HG02885 (cell line): ENCODE results near the gene ATP5F1E.
"Not testable (repeated sequence)": the region's sequence is repeated elsewhere in the genome, so short reads cannot be mapped to it uniquely, and the experiment has no call there.

ENCODE experiments used
- ATAC-seq: cut with Tn5 transposase; IDR thresholded peaks from one replicate; pipeline ENCODE4 v1.9.1; 2021; ENCODE audit warnings: mild to moderate bottlenecking; ENCODE audit not compliant: unreplicated experiment, poor library complexity

Gene ATP5F1E

GRCh38 chr20:59023616-59024015 is 8.5 kb downstream of the ATP5F1E start:
- ATAC-seq: no peak

GRCh38 chr20:59022754-59023153 is 9.4 kb downstream of the ATP5F1E start:
- ATAC-seq: no peak

- no peak for ATAC-seq
Measured at GRCh38 chr20:59020938-59021551, 11.1 kb downstream of the ATP5F1E start.

GRCh38 chr20:59019217-59019616 is 12.9 kb downstream of the ATP5F1E start, which contains the start of gene TUBB1:
TUBB1 (plus strand) TSS chr20:59019429; CDS start chr20:59019523, 94 bp downstream.
- ATAC-seq: no peak

GRCh38 chr20:59018817-59019216 is 13.3 kb downstream of the ATP5F1E start:
- ATAC-seq: no peak

- ATAC-seq: no peak
Measured at GRCh38 chr20:59017493-59018231, 14.5 kb downstream of the ATP5F1E start.

GRCh38 chr20:59016795-59017492 is 15.2 kb downstream of the ATP5F1E start:
- no peak for ATAC-seq

- ATAC-seq: no peak
Measured at GRCh38 chr20:59015812-59016711, 16.1 kb downstream of the ATP5F1E start.

GRCh38 chr20:59015411-59015810 is 16.7 kb downstream of the ATP5F1E start:
- no peak for ATAC-seq

- no peak for ATAC-seq
Measured at GRCh38 chr20:59014680-59015389, 17.3 kb downstream of the ATP5F1E start.

- no peak for ATAC-seq
Measured at GRCh38 chr20:59013959-59014608, 18.1 kb downstream of the ATP5F1E start.

- no peak for ATAC-seq
Measured at GRCh38 chr20:59013031-59013951, 18.8 kb downstream of the ATP5F1E start.

GRCh38 chr20:59011874-59012157 is 20.3 kb downstream of the ATP5F1E start:
- not testable (repeated sequence) for ATAC-seq

- no peak for ATAC-seq
Measured at GRCh38 chr20:59010995-59011873, 20.9 kb downstream of the ATP5F1E start.

GRCh38 chr20:59010321-59010994 is 21.7 kb downstream of the ATP5F1E start:
- no peak for ATAC-seq

GRCh38 chr20:59008715-59009336 is 23.3 kb downstream of the ATP5F1E start:
- ATAC-seq: no peak
